Epithelial cell of proximal tubule (primary cell): ENCODE measurements around the gene SIRT1. TPM values are rescaled to one million over a fixed set of nuclear protein-coding genes. Genes with fewer than 3 reads are reported as not detected.

Experiments
- DNase-seq: peaks from one replicate; pipeline ENCODE4 v3.0.0-alpha.2; 2011; ENCODE audit warnings: low read depth
- H3K4me3 ChIP-seq: 2 replicates; pipeline ENCODE4 v1.5.1; 2011; ENCODE audit warnings: low read depth, mild to moderate bottlenecking, low read length
- total RNA-seq: library from RNA; depleted of rRNA; stranded (reverse); fragments of >200 nt; gene quantifications from 2 replicates; pipeline ENCODE4 v1.2.3, GENCODE V29; 2015
- TF ChIP-seq, protein P1 (sequence below): conservative IDR thresholded peaks from 2 replicates; pipeline ENCODE4 v1.5.1; 2012; ENCODE audit warnings: low read depth, mild to moderate bottlenecking, low read length

The SIRT1 gene
- total RNA-seq, 1 donor from 2014 or later, result 9.3 TPM

DNA sequence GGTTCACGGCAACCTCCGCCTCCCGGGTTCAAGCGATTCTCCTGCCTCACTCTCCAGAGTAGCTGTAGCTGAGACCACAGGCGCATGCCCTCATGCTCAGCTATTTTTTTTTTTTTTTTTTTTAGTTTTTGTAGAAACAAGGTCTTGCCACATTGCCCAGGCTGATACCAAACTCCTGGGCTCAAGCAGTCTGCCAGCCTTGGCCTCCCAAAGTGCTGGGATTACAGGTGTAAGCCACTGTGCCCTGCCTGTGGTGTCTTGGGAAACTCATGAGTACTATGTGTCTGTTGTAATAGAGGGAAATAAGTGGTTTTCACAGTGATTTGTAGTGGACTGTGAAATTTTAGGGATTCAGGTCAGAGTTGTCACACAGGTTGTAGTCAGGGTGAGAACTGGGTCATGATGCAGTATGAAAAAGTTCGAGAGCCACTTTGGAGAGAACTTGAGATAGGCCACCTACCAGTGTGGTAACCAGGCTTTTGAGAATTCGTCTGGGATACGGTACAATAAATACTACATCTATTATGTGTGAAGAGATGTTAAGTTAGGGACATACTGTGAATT is 30.4 kb downstream of the SIRT1 start:
- no peak for DNase-seq
- H3K4me3 ChIP-seq, result no peak overlapping the region
- TF ChIP-seq, protein P1, sequence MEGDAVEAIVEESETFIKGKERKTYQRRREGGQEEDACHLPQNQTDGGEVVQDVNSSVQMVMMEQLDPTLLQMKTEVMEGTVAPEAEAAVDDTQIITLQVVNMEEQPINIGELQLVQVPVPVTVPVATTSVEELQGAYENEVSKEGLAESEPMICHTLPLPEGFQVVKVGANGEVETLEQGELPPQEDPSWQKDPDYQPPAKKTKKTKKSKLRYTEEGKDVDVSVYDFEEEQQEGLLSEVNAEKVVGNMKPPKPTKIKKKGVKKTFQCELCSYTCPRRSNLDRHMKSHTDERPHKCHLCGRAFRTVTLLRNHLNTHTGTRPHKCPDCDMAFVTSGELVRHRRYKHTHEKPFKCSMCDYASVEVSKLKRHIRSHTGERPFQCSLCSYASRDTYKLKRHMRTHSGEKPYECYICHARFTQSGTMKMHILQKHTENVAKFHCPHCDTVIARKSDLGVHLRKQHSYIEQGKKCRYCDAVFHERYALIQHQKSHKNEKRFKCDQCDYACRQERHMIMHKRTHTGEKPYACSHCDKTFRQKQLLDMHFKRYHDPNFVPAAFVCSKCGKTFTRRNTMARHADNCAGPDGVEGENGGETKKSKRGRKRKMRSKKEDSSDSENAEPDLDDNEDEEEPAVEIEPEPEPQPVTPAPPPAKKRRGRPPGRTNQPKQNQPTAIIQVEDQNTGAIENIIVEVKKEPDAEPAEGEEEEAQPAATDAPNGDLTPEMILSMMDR, result no peak

DNA sequence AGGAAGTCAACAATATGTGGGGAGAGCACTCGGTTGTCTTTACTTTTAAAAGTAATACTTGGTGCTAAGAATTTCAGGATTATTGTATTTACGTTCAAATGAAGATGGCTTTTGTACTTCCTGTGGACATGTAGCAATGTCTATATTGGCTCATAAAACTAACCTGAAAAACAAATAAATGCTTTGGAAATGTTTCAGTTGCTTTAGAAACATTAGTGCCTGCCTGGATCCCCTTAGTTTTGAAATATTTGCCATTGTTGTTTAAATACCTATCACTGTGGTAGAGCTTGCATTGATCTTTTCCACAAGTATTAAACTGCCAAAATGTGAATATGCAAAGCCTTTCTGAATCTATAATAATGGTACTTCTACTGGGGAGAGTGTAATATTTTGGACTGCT is 32.7 kb downstream of the SIRT1 start:
- DNase-seq, result no peak
- TF ChIP-seq, protein P1, result no peak
- no peak overlapping the region for H3K4me3 ChIP-seq

DNA sequence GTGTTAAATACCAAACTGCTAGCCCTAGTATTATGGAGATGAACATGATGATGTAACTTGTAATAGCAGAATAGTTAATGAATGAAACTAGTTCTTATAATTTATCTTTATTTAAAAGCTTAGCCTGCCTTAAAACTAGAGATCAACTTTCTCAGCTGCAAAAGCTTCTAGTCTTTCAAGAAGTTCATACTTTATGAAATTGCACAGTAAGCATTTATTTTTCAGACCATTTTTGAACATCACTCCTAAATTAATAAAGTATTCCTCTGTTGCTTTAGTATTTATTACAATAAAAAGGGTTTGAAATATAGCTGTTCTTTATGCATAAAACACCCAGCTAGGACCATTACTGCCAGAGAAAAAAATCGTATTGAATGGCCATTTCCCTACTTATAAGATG is 33.2 kb downstream of the SIRT1 start:
- DNase-seq, result no peak
- TF ChIP-seq, protein P1, result no peak
- H3K4me3 ChIP-seq, result no peak overlapping the region

DNA sequence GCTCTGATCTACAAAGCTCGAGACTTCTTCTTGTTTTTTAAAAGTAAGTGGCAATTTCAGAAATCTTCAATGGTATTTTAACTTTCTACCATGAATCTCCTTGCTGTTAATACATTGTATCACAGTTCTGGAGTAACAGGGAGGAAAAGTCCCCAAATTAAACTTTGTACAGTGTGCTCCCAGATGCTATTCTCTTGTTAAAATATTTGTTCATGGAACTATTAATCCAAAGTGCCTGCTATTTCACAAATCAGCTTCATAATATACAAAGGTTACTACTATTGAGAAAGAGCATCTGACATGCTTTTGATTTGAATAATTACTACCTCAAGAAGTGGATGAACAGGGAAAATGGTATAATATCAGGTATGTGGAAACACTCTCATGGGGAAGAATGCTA is 36.6 kb downstream of the SIRT1 start:
- TF ChIP-seq, protein P1, result no peak
- H3K4me3 ChIP-seq, result no peak overlapping the region
- no peak for DNase-seq

DNA sequence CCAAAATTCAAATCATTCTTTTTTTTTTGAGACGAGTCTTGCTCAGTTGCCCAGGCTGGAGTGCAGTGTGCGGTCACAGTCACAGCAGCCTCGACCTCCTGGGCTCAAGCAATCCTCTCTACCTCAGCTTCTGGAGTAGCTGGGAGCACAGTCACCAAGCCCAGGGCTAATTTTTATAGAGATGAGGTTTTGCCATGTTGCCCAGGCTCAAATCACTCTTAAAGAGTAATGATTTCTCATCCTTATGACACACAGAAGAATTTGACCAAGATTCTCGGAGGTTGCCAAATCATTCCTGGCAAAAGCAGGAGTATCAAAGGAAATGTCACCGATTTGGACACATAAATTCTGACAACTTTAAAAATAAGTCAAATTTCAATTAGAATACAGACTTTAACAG is 39.1 kb downstream of the SIRT1 start:
- H3K4me3 ChIP-seq, result no peak overlapping the region
- DNase-seq, result no peak
- TF ChIP-seq, protein P1, result no peak

DNA sequence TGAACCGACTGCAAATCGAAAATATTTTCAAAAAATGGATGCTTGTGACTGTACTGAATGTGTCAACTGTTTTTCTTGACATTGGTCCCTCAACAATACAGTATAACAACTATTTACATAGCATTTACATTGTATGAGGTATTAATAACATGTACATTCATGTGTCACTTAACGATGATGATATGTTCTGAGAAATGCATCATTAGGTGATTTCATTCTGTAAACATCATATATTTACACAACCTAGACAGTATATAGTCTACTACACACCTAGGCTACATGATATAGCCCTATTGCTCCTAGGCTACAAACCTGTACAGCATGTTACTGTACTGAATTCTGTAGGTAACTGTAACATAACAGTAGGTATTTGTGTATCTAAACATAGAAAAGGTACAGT is 39.7 kb downstream of the SIRT1 start:
- DNase-seq, result no peak
- no peak overlapping the region for H3K4me3 ChIP-seq
- TF ChIP-seq, protein P1, result no peak

DNA sequence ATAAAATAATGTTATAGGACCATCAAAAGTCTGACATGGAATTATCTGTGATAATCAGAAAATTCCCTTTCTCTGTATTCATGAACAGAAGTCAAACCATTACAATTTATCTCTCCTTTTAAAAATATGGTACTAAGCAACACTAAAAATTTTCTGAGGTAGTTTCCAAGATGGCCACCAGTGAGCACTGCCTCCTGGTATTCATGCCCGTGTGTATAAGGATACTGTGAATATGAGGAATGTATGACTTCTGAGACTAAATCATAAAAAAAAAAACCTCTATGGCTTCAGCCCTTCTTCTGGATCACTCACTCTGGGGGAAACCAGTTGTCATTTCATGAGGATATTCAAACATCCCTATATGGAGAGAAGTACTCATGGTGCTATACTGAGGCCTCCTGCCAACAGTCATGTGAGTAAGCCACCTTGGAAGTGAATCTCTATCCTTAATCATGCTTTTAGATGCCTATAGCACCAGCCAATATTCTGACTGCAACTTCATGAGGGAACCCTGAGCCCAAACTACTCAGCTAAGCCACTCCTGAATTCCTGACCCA is 41.1 kb downstream of the SIRT1 start:
- TF ChIP-seq, protein P1, result no peak
- no peak for DNase-seq
- H3K4me3 ChIP-seq, result no peak overlapping the region
